HEK293T (cell line): ENCODE results near the gene MACROH2A1.

Source experiments
- FOXA1 ChIP-seq: fragments of 450-650 bp; IDR thresholded peaks from 2 replicates; pipeline ENCODE4 v1.6.1; 2016; ENCODE audit warnings: mild to moderate bottlenecking
- FOXK2 ChIP-seq: fragments of 450-650 bp; IDR thresholded peaks from 2 replicates; pipeline ENCODE4 v1.6.1; 2016; ENCODE audit warnings: mild to moderate bottlenecking
- HDGF ChIP-seq: fragments of 450-650 bp; IDR thresholded peaks from 2 replicates; pipeline ENCODE4 v1.6.1; 2017; ENCODE audit warnings: antibody characterized with exemption, borderline replicate concordance
- ZNF384 ChIP-seq: fragments of 450-650 bp; IDR thresholded peaks from 2 replicates; pipeline ENCODE4 v1.6.1; 2016

GRCh38 chr5:135357685-135358084 lies 41.3 kb downstream of the MACROH2A1 start:
- TF ChIP-seq FOXK2 (no peak), HDGF (no peak), FOXA1 (no peak), ZNF384 (no peak)
